HS-27A (cell line): ENCODE data around the gene PAM.
"Not testable (repeated sequence)": the region's sequence is repeated elsewhere in the genome, so short reads cannot be mapped to it uniquely, and the experiment has no call there.

ENCODE experiments used
- DNase-seq: peaks from one replicate; pipeline ENCODE4 v3.0.0-alpha.2; 2012; ENCODE audit warnings: low read depth, missing footprints

Gene PAM

GRCh38 chr5:102902647-102903046 is 147.5 kb downstream of the PAM start:
- no peak for DNase-seq

GRCh38 chr5:102903074-102903871 is 148.2 kb downstream of the PAM start:
- no peak for DNase-seq

DNA sequence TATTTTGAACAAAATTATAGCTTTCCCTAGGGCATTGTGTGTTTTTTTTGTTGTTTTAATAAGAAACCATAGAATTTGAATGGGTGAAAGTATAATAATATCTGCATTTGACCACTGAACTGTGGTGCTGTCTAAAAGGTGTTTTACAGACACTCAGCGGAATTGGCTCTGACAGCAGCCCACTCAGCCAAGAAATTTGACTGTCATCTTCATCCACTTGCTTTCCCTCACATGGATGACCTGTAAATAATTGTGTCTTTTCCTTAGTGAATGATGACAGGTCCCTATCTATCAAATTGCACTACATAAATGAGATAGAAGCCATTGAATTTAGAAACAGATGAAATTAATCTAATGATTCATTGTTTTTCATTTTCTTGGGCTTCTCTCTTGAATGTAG is 150.0 kb downstream of the PAM start:
- no peak for DNase-seq

DNA sequence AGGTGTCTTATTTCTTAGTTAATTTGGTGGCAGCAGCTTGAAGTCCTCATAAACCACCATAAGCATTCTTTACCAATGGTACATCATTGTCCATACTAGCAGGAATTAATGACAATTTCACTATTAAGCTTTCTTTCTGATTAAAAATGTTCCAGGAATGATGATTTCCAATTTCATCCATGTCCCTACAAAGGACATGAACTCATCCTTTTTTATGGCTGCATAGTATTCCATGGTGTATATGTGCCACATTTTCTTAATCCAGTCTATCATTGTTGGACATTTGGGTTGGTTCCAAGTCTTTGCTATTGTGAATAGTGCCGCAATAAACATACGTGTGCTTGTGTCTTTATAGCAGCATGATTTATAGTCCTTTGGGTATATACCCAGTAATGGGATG is 152.0 kb downstream of the PAM start:
- not testable (repeated sequence) for DNase-seq

- no peak for DNase-seq
Measured at GRCh38 chr5:102910240-102911226, 155.4 kb downstream of the PAM start.

- DNase-seq = peak; percentile 56
Measured at GRCh38 chr5:102911973-102912372, 156.9 kb downstream of the PAM start.

GRCh38 chr5:102916109-102916508 is 161.0 kb downstream of the PAM start:
- DNase-seq = no peak

- DNase-seq = no peak
Measured at GRCh38 chr5:102918986-102919610, 164.0 kb downstream of the PAM start.

- DNase-seq = no peak
Measured at GRCh38 chr5:102920762-102921161, 165.7 kb downstream of the PAM start.

- no peak for DNase-seq
Measured at GRCh38 chr5:102921341-102922044, 166.4 kb downstream of the PAM start.

- DNase-seq = no peak
Measured at GRCh38 chr5:102922111-102922720, 167.1 kb downstream of the PAM start.

DNA sequence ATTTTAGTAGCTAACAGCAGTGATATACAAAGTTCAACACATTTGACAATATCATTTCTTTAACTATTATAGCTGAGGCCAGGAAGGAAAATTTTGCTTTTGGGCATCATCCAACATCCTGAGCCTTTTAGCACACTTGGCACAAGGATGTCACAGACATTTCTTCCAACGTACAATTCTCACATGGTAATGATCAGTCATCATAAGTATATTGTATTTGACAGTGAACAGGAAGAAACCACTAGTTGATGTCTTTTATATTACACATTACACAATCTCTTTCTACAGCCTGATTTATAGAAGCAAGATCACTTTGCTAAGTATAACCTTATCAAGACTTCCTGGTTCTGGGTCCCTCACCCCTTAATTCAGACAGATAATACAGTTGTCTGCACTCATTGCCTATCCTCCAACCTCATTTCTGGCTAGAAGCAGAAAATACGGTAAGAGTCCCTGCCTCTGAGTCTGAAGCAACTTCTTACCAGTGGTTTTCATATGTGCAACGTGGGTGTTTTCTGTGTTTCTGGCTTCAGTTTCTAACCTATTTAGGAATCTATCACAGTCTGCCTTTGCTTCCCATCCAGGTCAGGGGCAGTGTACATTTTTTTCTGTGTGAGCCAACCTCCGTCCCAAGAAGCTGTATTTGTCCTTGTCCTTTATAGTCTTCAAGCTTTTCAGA is 167.8 kb downstream of the PAM start:
- DNase-seq = no peak

DNA sequence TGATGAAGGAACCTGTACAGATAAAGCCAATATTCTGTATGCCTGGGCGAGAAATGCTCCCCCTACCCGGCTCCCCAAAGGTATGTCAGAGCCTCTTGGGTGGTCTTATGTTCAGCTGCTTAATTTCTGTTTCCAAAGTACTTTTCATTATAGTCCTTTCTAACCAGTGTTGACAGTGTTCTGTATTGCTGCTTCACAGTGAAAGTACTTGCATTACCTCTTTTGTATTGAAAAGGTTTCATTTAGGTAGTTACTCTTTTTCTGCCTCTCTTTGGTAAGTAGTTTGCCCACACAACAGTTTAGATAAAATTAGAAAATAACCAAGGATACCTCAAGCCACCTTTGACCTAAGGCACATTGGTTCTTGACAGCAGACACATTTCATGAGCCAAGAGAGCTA is 169.9 kb downstream of the PAM start:
- no peak for DNase-seq

GRCh38 chr5:102927007-102927406 is 171.9 kb downstream of the PAM start:
- DNase-seq = no peak

GRCh38 chr5:102930244-102930643 is 175.1 kb downstream of the PAM start:
- DNase-seq = no peak

- no peak for DNase-seq
Measured at GRCh38 chr5:102931085-102931725, 176.1 kb downstream of the PAM start.

DNA sequence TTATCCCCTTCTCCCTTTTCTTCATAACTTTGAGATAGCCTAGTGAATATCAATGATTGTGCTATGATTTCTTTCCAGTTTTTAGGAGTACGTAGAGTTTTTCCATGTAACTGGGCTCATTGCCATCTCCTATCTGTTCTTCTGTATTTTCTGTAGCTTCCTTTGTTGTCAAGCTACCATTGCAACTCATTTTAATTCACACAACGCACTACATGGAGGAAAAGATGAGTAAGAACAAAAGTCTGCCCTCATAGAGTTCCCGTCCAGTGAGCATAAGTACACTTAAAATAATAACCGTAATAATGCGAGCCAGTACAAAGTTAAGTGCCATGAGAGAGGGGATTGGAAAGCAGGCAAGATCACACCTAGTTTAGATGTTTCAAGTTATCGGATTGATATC is 177.7 kb downstream of the PAM start:
- DNase-seq = no peak

GRCh38 chr5:102933316-102933715 is 178.2 kb downstream of the PAM start:
- DNase-seq = no peak

- no peak for DNase-seq
Measured at GRCh38 chr5:102933721-102934459, 178.8 kb downstream of the PAM start.

DNA sequence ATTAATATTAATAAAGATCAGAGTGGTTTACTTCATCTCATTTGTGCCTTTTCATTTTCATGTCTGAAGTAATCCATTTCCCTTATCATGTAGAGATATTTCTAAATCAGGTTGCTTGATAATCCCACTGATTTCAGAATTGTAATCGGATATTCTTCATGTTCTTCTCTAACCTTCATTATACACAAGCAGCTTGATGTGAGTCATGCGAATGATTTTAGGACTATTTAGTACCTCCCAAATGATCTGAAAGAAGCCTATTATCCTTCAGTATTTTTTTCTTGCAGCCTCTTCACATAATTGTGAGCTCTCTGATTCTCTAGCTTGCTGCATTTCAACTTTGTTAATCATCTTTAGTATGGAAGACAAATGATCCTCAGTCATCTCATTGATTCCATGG is 182.8 kb downstream of the PAM start:
- DNase-seq = no peak
